HS-27A (cell line): ENCODE data around the gene SEC24A.
A peak's percentile ranks its signal among the peaks of the same experiment; 100 is the strongest.
"Not testable (repeated sequence)": the region's sequence is repeated elsewhere in the genome, so short reads cannot be mapped to it uniquely, and the experiment has no call there.

Experiments used
- DNase-seq: peaks from one replicate; pipeline ENCODE4 v3.0.0-alpha.2; 2012; ENCODE audit warnings: low read depth, missing footprints

SEC24A gene

GRCh38 chr5:134749415-134749814 lies 100.8 kb downstream of the SEC24A start:
- no peak for DNase-seq

DNA sequence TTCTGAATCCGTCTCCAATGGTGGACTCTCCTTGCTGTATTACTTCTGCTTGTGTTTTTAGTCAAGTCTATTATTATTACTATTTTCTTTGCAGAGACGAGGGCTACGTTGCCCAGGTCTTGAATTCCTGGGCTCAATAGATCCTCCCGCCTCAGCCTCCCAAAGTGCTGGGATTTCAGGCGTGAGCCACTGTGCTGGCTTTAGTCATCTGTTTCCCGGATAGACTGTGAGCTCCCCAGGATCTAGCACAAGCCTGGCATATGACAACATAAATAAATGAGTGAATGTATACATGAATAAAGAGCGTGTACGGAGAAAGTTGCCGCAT lies 109.6 kb downstream of the SEC24A start:
- no peak for DNase-seq

DNA sequence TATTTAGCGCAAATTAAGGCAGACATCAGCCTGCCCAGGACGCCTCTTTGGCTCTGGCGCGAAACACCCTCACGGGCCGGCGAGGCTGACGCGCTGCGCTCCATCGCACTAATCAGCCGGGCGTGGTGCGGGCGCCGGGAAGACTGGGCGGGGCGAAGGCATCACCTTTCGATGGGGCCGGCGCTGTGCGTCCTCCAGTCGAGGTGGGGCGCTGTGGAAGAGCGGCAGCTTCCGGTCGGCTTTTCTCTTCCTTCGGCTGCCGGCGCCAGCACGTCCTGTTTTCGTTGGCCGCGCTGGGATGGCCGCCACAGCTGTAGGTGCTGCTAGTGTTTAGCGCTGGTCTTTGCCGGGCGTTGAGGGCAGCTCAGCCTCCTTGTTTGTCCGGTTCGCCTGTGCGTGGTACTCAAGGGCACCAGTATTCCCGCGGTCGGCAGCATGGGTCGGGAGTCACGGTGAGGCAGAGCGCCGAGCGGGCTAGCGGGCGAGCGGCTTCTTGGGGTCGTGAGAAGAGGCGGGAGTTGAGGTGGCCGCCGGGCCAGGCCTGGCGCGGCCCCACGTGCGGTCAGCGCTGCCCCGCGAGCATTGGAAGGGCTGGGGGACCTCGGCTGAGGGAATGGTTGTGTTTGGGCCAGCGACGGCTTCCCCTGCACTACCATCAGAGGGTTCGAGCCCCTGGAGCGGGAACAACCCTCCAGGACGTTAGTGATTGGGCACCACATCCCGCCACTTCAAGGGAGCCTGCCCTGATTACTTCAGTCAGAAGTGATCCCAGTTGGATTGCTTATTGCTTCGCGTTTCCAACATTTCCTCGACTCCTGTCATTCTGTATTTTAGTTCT lies 110.1 kb downstream of the SEC24A start, which contains the start of gene DDX46:
Gene DDX46, plus strand, starts transcription at position 276 of the 838 bp plus-strand sequence. Its CDS starts 160 bp downstream, at position 436.
- DNase-seq = peak; percentile 55

GRCh38 chr5:134767528-134768291 lies 119.1 kb downstream of the SEC24A start:
- not testable (repeated sequence) for DNase-seq

DNA sequence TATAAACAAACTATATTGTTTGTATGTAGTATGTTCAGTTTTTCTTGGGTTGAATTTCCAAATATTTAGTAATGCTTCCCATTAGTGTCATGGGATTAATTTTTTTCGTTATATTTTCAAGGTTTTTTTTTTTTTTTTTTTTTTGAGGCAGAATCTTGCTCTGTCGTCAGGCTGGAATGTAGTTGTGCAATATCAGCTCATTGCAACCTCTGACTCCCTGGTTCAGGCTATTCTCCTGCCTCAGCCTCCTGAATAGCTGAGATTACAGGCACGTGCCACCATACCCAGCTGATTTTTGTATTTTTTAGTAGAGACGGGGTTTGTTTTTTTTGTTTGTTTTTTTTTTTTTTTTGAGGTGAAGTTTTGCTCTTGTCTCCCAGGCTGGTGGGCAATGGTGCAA lies 120.6 kb downstream of the SEC24A start:
- no peak for DNase-seq

DNA sequence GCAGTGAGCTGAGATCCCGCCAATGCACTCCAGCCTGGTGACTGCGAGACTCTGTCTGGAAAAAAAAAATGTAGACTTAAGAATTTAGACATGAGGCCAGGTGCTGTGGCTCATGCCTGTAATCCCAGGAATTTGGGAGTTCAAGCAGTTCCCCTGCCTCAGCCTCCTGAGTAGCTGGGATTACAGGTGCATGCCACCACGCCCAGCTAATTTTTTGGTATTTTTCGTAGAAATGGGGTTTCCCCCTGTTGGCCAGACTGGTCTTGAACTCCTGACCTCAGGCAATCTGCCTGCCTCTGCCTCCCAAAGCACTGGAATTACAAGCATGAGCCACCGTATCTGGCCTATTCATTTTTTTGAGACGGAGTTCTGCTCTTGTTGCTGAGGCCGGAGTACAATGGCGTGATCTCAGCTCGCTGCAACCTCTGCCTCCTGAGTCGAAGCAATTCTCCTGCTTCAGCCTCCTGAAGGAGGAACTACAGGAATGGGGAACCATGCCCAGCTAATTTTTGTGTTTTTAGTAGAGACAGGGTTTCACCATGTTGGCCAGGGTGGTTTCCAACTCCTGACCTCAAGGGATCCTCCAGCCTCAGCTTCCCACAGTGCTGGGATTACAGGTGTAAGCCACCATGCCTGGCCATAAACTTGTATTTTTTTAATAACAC lies 124.0 kb downstream of the SEC24A start:
- DNase-seq = no peak

DNA sequence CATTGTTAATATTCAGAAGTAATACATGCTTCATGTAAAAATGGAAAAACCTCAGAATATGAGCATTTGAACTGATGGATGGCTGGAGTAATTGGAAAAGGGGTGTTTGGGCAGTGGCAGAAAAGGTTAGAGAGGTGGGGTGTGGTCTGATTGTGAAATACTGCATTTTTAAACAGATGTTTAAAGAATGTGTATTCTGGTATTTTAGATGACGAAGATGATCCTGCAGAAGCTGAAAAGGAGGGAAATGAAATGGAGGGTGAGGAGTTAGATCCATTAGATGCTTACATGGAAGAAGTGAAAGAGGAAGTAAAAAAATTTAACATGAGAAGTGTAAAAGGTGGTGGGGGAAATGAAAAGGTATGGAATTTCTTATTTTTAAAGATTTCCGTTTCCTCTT lies 128.8 kb downstream of the SEC24A start:
- no peak for DNase-seq
